Measurements from ENCODE around the gene ITGB4.

The ITGB4 gene

GRCh38 chr17:75720656-75721462 lies at the start of gene ITGB4:
ITGB4 (plus strand) TSS chr17:75721459; CDS start chr17:75724704, 3,245 bp downstream.
- TF ChIP-seq, protein P1, sequence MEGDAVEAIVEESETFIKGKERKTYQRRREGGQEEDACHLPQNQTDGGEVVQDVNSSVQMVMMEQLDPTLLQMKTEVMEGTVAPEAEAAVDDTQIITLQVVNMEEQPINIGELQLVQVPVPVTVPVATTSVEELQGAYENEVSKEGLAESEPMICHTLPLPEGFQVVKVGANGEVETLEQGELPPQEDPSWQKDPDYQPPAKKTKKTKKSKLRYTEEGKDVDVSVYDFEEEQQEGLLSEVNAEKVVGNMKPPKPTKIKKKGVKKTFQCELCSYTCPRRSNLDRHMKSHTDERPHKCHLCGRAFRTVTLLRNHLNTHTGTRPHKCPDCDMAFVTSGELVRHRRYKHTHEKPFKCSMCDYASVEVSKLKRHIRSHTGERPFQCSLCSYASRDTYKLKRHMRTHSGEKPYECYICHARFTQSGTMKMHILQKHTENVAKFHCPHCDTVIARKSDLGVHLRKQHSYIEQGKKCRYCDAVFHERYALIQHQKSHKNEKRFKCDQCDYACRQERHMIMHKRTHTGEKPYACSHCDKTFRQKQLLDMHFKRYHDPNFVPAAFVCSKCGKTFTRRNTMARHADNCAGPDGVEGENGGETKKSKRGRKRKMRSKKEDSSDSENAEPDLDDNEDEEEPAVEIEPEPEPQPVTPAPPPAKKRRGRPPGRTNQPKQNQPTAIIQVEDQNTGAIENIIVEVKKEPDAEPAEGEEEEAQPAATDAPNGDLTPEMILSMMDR (IDR thresholded peaks at IDR 0.05; ENCODE audit: low read depth, low read length), result no peak
- DNase-seq (ENCODE audit: extremely low read depth, low read depth), result no peak

DNA sequence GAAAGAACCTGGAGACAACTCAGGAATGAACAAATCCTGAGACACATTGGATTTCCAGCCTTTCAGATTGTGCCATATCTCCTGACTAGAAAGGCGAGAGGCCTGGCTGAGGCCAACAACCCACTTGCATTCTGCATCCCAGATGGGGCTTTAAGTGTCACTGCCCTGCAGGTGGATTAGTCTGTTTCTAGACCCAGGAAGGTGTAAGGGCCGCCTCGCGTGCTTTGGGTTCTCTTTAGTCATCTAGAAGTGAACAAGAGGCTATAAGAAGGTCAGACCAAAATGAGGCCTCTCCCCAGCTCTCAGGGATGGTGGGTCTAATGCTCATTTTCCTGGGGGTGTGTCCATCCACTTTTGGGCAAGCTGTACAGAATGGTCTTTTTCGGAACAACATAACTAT lies 49.2 kb upstream of the ITGB4 start:
- no peak for DNase-seq (ENCODE audit: extremely low read depth, low read depth)
- TF ChIP-seq, protein P1 (IDR thresholded peaks at IDR 0.05; ENCODE audit: low read depth, low read length), result no peak

- DNase-seq (ENCODE audit: extremely low read depth, low read depth), result no peak
- TF ChIP-seq, protein P1 (IDR thresholded peaks at IDR 0.05; ENCODE audit: low read depth, low read length), result no peak
These were observed 47.8 kb upstream of the ITGB4 start for GRCh38 chr17:75673487-75673886.

DNA sequence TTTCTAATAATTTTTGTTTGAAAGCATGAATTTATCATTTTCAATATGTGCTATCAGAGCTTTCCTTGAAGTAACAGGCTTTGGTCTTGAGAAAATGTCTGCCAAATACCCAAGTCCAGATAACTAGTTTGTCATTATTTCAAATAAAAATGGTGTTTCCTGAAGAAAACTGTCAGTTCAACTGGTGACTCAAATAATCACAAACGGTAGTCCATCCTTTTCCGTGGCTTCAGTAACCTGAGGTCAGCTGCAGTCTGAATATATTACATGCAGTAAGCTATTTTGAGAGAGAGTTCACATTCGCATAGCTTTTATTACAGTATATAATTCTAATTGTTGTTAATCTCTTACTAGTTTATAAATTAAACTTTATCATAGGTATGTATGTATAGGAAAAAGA lies 44.8 kb upstream of the ITGB4 start:
- no peak for DNase-seq (ENCODE audit: extremely low read depth, low read depth)
- TF ChIP-seq, protein P1 (IDR thresholded peaks at IDR 0.05; ENCODE audit: low read depth, low read length), result no peak

DNA sequence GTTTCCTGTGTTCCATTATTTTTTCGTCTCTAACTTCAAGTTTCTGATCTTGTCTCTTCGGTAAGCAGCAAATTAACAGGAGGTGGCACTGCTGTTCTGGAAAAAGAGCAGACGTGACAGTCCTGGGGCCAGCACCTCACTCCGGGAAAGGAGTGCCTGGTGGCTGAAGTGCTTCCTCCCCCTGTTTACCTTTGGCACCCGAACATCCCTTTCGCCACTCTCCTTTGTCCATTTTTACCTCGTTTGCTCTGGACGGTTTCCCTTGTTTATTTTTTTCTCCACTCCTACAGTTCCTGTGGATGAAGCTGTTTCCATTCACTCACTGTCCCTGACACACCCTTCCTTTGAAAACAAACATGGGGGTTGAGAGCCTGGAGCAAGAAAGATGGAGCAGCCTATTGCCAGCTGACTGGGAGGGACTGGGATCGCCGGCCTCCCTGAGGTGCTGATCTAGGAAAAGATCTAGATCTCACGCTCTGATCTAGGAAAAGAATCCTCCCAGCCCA lies 41.5 kb upstream of the ITGB4 start:
- TF ChIP-seq, protein P1 (IDR thresholded peaks at IDR 0.05; ENCODE audit: low read depth, low read length), result peak; percentile 18
- DNase-seq (ENCODE audit: extremely low read depth, low read depth), result no peak

- DNase-seq (ENCODE audit: extremely low read depth, low read depth), result no peak
- TF ChIP-seq, protein P1 (IDR thresholded peaks at IDR 0.05; ENCODE audit: low read depth, low read length), result no peak
These were observed 40.8 kb upstream of the ITGB4 start for GRCh38 chr17:75680431-75680830.

DNA sequence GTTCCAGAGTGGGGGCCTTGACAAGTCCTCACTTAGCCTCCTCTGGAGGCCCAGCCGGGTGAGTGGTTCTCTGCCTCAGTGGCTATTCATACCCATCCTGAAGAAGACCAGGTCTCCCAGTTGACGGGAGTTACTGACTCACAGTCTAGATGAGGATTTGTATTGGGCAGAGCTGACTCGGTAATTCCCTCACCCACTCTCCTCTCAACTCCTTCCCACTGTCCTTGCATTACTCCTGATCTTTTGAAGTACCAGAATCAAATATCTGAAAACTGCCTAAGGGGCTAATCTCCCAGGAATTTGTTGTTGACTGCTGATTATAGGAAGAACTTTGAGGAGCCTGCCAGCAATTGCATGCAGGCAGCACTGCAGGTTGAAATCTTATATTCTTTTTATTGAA lies 40.0 kb upstream of the ITGB4 start:
- TF ChIP-seq, protein P1 (IDR thresholded peaks at IDR 0.05; ENCODE audit: low read depth, low read length), result no peak
- DNase-seq (ENCODE audit: extremely low read depth, low read depth), result peak; percentile 84
